Measurements from ENCODE around the gene PER2. TPM values are rescaled to one million over a fixed set of nuclear protein-coding genes. Genes with fewer than 3 reads are reported as not detected.

Gene PER2
- total and polyA plus RNA-seq, 10 of the 15 experiments (the other 5 are each of a cell fraction or from before 2014, with no cell fraction given), result 1.5 to 15.1 (median 4.6) TPM

DNA sequence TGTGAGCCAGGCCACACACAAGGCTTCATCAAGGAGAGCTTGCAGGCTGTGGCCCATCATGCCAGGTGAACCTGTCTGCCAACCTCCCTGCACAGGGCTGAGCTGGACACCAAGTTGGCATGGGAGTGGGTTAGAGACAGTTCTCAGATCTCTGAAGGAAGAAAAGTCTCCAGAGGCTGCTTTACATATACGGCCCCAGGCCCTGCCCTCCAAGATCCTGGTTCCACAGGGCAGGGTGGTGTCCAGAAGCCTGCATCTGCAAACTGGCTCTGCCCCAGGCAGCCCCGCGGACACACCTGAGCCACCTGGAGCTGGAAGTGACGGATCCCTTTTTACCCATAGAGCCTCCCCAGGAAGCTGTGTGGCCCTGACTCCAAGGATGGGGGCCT lies 24.3 kb downstream of the PER2 start:
- Histone ChIP-seq H2AFZ (ENCODE audit: control insufficient read depth, low read depth, low read length) (no peak overlapping the region), H4K20me1 (ENCODE audit: control insufficient read depth, insufficient read depth) (no peaks in the 10 kb centered on the region), H3K4me3 (no peak overlapping the region), H3K9ac (ENCODE audit: control insufficient read depth, insufficient read depth, low read length) (no peak overlapping the region), H3K4me2 (ENCODE audit: control insufficient read depth, insufficient read depth) (no peak overlapping the region), H3K27me3 (replicated peaks in 1 of 2; ENCODE audit: control insufficient read depth in 2 of 2, insufficient read depth in 2 of 2, low read length in 1 of 2) (no peaks in the 10 kb centered on the region), H3K36me3 (ENCODE audit: control insufficient read depth in 2 of 2, insufficient read depth in 2 of 2, low read length in 1 of 2) (peaks cover 7 to 36% of the 10 kb centered on the region in 2 experiments), H3K9me3 (replicated peaks; ENCODE audit: control insufficient read depth, insufficient read depth, low read length) (no peaks in the 10 kb centered on the region), H3K4me1 (ENCODE audit: control insufficient read depth, insufficient read depth, low read length) (no peaks in the 10 kb centered on the region), H3K79me2 (ENCODE audit: control insufficient read depth, insufficient read depth, low read length) (no peaks in the 10 kb centered on the region), H3K27ac (ENCODE audit: control insufficient read depth, insufficient read depth) (no peak overlapping the region)
- FAIRE-seq, result no peak
- RAD21 ChIA-PET (ENCODE audit: unreplicated experiment), result interaction anchor here (0.6 to 2.2 kb wide), 8 partner anchors 103 to 445 kb away, joined by 3 to 13 read pairs (median 4); no protein-coding TSS in a partner anchor
- no peak for DNase-seq (ENCODE audit: low read depth, low spot score)
- TF ChIP-seq HDGF (IDR thresholded peaks at IDR 0.05) (no peak), SIX5 (IDR thresholded peaks at IDR 0.05; ENCODE audit: low read depth, low read length, severe bottlenecking) (no peak), TCF3 (IDR thresholded peaks at IDR 0.05; ENCODE audit: borderline replicate concordance, insufficient read depth, low read depth, low read length) (no peak), NRF1 (conservative IDR thresholded peaks at IDR 0.05; ENCODE audit: low read depth, low read length) (no peak), CBFB (IDR thresholded peaks at IDR 0.05; ENCODE audit: low read depth) (no peak), ZNF384 (IDR thresholded peaks at IDR 0.05; ENCODE audit: borderline replicate concordance, low read depth, low read length) (no peak)
- TF ChIP-seq, protein P1, sequence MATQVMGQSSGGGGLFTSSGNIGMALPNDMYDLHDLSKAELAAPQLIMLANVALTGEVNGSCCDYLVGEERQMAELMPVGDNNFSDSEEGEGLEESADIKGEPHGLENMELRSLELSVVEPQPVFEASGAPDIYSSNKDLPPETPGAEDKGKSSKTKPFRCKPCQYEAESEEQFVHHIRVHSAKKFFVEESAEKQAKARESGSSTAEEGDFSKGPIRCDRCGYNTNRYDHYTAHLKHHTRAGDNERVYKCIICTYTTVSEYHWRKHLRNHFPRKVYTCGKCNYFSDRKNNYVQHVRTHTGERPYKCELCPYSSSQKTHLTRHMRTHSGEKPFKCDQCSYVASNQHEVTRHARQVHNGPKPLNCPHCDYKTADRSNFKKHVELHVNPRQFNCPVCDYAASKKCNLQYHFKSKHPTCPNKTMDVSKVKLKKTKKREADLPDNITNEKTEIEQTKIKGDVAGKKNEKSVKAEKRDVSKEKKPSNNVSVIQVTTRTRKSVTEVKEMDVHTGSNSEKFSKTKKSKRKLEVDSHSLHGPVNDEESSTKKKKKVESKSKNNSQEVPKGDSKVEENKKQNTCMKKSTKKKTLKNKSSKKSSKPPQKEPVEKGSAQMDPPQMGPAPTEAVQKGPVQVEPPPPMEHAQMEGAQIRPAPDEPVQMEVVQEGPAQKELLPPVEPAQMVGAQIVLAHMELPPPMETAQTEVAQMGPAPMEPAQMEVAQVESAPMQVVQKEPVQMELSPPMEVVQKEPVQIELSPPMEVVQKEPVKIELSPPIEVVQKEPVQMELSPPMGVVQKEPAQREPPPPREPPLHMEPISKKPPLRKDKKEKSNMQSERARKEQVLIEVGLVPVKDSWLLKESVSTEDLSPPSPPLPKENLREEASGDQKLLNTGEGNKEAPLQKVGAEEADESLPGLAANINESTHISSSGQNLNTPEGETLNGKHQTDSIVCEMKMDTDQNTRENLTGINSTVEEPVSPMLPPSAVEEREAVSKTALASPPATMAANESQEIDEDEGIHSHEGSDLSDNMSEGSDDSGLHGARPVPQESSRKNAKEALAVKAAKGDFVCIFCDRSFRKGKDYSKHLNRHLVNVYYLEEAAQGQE (IDR thresholded peaks at IDR 0.05; ENCODE audit: low read depth, low read length), result no peak
- TF ChIP-seq, protein P2, sequence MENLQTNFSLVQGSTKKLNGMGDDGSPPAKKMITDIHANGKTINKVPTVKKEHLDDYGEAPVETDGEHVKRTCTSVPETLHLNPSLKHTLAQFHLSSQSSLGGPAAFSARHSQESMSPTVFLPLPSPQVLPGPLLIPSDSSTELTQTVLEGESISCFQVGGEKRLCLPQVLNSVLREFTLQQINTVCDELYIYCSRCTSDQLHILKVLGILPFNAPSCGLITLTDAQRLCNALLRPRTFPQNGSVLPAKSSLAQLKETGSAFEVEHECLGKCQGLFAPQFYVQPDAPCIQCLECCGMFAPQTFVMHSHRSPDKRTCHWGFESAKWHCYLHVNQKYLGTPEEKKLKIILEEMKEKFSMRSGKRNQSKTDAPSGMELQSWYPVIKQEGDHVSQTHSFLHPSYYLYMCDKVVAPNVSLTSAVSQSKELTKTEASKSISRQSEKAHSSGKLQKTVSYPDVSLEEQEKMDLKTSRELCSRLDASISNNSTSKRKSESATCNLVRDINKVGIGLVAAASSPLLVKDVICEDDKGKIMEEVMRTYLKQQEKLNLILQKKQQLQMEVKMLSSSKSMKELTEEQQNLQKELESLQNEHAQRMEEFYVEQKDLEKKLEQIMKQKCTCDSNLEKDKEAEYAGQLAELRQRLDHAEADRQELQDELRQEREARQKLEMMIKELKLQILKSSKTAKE (IDR thresholded peaks at IDR 0.05; ENCODE audit: low read depth, poor library complexity, severe bottlenecking), result no peak
- in situ Hi-C loops (cut with MboI), result loop anchor here (5.0 kb wide), 1 partner anchor 407 kb away; the partner anchor contains the start of gene RAMP1
- CTCF ChIA-PET, result interaction anchor here (0.8 to 3.7 kb wide), 12 partner anchors 13 to 519 kb away, joined by 3 to 27 read pairs (median 5); partner anchors contain the start of gene PER2
- POLR2A ChIA-PET, result no interaction called here
- intact Hi-C loops (cut with micrococcal nuclease; ENCODE audit: unreplicated experiment), result loop anchor here (5.0 kb wide), 1 partner anchor 407 kb away; the partner anchor contains the start of gene RAMP1
- SMC1A ChIA-PET (ENCODE audit: uncharacterized antibody, unreplicated experiment), result interaction anchor here (0.6 to 1.8 kb wide), 5 partner anchors 24 to 519 kb away, joined by 3 to 8 read pairs (median 4); partner anchors contain the start of gene PER2
- 94% methylated on average over 4 of the region's 4 CpGs for WGBS (ENCODE audit: insufficient coverage, insufficient replicate concordance, low lambda C conversion rate, missing lambda C conversion rate)
- BruUV-seq (replicated peaks), result no TSS peak
- no peak for ATAC-seq

All from GM12878 (cell line).